ENCODE measurements around the gene SLC39A9.
"Not testable (repeated sequence)": the region's sequence is repeated elsewhere in the genome, so short reads cannot be mapped to it uniquely, and the experiment has no call there.

The SLC39A9 gene

GRCh38 chr14:69427596-69427995 lies 29.1 kb downstream of the SLC39A9 start:
- no peak for DNase-seq (ENCODE audit: low read depth)

DNA sequence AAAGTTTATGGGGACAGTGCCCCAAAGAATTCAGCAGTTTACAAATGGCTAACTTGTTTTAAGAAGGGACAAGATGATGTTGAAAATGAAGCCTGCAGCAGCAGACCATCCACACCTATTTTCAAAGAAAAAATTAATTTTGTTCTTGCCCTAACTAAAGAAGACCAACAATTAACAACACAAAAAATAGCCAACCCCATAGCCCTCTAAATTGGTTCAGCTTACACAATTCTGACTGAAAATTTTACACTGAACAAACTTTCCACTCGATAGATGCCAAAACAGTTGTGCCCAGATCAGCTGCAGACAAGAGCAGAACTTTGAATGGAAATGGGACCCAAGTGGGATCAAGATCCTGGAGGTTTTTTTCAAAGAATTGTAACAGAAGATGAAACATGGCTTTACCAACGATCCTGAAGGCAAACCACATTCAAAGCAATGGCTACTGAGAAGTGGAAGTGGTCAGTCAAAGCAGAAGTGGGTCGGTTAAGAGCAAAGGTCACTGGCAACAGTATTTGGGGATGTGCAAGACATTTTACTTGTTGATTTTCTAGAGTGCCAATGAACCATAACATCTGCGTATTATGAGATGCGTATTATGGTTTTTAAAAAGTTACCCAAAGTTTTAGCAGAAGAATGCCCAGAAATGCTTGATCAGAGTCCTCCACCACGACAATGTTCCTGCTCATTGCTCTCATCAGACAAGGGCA lies 30.0 kb downstream of the SLC39A9 start:
- no peak for DNase-seq (ENCODE audit: low read depth)

DNA sequence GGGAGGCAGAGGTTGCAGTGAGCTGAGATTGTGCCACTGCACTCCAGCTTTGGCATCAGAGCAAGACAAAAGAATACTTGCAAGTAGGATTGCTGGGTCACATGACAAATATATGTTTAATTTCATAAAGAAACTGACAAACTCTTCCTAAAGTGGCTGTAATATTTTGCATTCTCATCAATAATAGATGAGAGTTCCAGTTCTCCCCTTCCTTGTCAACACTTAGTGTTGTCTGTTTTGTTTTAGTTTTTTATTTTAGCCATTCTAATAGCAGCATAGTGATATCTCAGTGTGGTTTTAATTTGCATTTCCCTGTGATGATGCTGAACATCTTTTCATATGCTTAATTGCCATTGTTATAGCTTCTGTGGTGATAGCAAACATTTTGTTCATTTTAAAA lies 31.2 kb downstream of the SLC39A9 start:
- DNase-seq (ENCODE audit: low read depth), result no peak

DNA sequence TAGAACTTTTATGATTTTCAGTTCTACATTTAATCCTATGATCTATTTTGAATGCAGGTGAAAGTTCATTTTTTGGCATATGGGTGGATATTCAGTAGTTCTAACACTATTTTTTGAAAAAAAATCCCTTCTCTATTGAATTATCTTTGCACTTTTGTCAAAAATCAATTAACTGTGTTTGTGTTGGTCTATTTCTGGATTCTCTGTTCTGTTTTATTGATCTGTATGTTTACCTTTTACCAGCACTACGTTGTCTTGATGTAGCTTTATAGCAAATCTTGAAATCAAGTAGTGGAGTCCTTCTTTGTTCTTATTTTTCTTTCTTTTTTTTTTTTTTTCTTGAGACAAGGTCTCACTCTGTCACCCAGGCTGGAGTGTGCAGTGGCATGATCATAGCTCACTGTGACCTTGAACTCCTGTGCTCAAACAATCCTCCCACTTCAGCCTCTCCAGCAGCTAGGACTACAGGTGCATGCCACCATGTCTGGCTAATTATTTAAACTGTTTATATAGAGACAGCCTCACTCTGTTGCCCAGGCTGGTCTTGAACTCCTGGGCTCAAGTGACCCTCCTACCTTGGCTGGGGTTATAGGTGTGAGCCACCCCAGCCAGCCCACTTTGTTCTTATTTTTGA lies 31.9 kb downstream of the SLC39A9 start:
- DNase-seq (ENCODE audit: low read depth), result no peak

DNA sequence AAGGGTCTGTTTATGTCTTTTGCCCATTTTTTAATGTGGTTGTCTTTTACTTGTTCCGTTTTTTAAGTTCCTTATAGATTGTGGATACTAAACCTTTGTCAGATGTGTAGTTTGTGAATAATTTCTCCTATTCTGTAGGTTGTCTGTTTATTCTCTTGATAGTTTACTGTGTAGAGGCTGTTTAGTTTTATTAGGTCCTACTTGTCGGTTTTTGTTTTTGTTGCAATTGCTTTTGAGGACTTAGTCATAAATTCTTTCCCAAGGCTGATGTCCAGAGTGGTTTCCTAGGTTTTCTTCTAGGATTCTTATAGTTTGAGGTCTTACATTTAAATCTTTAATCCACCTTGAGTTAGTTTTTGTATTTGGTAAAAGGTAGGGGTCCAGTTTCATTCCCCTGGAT lies 33.9 kb downstream of the SLC39A9 start:
- no peak for DNase-seq (ENCODE audit: low read depth)

DNA sequence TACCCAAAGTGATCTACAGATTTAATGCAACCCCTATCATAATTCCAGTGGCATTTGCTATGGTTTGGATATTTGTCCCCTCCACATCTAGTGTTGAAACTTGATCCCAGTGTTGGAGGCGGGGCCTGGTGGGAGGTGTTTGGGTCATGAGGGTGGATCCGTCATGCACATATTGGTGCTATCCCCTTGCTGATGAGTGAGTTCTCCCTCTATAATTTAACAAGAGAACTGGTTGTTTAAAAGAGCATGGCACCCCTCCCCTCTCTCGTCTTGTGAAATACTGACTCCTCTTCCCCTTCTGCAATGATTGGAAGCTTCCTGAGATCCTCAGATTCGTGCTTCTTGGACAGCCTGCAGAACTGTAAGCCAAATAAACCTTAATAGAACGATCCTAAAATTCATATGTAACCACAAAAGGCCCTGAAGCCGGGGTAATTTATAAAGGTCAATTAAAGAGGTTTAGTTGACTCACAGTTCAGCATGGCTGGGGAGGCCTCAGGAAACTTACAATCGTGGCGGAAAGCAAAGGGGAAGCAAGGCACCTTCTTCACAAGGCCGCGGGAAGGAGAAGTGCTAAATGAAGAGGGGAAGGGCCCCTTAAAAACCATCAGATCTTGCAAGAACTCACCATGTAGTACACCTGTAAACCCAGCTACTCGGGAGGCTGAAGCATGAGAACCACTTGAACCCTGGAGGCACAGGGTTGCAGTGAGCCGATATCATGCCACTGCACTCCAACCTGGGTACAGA lies 41.2 kb downstream of the SLC39A9 start:
- no peak for DNase-seq (ENCODE audit: low read depth)

DNA sequence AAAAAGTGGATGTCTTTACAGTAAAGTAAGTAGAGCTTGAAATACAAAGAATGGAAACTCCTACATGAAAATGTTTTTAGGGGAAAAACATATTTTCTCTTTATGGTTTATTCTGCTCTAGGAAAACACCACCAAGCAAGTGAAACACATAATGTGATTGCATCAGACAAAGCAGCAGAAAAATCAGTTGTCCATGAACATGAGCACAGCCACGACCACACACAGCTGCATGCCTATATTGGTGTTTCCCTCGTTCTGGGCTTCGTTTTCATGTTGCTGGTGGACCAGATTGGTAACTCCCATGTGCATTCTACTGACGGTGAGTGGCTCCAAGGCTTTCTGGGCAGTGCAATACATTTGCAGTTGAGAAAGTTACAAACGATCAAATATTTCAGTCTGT lies 43.5 kb downstream of the SLC39A9 start:
- DNase-seq (ENCODE audit: low read depth), result no peak

DNA sequence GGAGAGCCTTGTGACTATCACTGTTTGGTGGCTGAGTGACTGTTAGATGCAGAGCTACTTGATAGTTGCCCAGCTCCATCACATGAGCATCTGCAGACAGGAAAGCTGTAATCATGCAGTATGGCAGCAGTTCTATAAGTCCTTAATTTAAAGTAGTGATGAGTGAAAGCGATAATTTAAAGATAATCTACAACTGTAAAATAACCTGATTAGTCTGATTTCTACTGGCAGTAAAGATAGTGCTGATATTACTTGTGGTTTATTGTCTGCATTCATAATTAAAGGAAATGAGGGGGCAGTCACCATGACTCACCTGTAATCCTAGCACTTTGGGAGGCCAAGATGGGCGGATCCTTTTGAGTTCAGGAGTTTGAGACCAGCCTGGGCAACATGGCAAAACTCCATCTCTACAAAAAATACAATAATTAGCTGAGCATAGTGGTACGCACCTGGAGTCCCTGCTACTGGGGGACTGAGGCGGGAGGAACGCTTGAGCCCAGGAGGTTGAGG lies 44.9 kb downstream of the SLC39A9 start:
- DNase-seq (ENCODE audit: low read depth), result no peak

- DNase-seq (ENCODE audit: low read depth), result no peak
These were observed 50.7 kb downstream of the SLC39A9 start for GRCh38 chr14:69449216-69449615.

- no peak for DNase-seq (ENCODE audit: low read depth)
These were observed 53.4 kb downstream of the SLC39A9 start for GRCh38 chr14:69451941-69452340.

DNA sequence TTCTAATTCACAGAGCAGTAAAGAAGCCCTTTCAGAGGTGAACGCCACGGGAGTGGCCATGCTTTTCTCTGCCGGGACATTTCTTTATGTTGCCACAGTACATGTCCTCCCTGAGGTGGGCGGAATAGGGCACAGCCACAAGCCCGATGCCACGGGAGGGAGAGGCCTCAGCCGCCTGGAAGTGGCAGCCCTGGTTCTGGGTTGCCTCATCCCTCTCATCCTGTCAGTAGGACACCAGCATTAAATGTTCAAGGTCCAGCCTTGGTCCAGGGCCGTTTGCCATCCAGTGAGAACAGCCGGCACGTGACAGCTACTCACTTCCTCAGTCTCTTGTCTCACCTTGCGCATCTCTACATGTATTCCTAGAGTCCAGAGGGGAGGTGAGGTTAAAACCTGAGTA lies 59.9 kb downstream of the SLC39A9 start:
- no peak for DNase-seq (ENCODE audit: low read depth)

- no peak for DNase-seq (ENCODE audit: low read depth)
These were observed 60.6 kb downstream of the SLC39A9 start for GRCh38 chr14:69459122-69459521.

DNA sequence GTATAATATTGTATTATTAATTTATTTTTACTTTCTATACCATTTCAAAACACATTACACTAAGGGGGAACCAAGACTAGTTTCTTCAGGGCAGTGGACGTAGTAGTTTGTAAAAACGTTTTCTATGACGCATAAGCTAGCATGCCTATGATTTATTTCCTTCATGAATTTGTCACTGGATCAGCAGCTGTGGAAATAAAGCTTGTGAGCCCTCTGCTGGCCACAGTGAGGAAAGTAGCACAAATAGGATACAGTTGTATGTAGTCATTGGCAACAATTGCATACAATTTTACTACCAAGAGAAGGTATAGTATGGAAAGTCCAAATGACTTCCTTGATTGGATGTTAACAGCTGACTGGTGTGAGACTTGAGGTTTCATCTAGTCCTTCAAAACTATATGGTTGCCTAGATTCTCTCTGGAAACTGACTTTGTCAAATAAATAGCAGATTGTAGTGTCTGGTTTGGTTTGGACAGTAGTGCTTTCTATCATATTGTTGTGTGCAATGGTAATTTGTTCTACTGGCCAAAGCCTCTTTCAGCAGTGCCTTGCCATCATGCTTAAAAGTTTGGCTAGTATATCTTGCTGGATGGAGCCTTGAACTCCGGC lies 61.7 kb downstream of the SLC39A9 start:
- peak; percentile 42 for DNase-seq (ENCODE audit: low read depth)

- DNase-seq (ENCODE audit: low read depth), result no peak
These were observed 65.9 kb downstream of the SLC39A9 start for GRCh38 chr14:69464379-69464778.

- DNase-seq (ENCODE audit: low read depth), result no peak
These were observed 66.3 kb downstream of the SLC39A9 start for GRCh38 chr14:69464829-69465228.

- no peak for DNase-seq (ENCODE audit: low read depth)
These were observed 70.5 kb downstream of the SLC39A9 start for GRCh38 chr14:69468949-69469348.

DNA sequence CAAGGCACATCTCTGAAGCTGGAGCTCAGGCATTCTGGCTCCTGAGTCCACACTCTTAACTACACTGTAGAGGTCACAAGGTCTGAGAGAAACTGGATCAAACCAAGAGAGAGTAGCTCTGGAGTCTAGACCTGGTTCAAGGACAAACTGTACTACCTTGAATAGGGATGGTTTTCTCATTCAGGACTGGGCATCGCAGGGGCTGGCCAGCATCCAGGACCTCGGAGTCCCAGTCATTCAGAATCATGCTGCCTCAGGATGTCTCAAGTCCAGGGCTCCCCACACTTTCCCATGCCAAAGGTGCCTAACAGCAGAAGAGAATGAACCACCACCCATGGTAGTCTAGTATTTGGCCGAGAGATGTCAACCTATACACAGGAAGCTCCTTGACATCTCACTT lies 72.9 kb downstream of the SLC39A9 start:
- DNase-seq (ENCODE audit: low read depth), result no peak

DNA sequence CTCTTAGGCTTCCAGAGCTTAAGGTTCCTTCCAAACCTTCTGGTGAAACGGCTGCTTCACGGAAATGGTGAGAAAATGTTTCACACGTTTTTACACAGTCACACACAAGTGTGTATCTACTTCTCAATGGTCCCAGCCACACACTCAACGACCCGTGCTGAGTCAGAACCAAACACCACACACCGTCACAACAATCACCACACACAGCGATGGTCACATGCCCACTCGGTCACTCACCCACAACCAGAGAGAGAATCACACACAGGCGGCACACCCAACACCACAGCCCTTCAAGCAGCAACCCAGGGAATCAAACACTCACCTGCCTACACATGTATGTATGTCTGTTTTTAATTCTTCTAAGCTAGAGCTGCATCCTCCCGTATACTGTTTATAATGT lies 73.4 kb downstream of the SLC39A9 start:
- no peak for DNase-seq (ENCODE audit: low read depth)

DNA sequence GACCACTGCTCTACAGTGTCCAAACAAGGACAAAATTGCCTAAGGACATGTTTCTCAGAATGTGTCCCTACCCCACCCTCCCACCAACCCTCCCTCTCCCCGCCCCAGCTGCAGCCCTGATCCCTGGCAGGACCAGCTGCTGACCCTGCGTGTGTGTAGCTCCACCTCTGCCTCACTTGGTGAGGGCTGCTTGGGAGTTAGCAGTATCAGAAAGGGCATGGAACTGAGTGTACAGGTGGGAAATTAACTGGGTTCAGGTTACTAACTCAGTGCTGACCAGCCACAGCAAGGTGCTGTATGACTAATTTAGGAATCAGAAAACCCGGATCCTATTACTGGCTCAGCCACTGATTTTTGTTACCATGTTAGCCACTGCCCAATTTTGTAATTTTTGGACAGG lies 74.8 kb downstream of the SLC39A9 start:
- DNase-seq (ENCODE audit: low read depth), result no peak

GRCh38 chr14:69473946-69474345 lies 75.5 kb downstream of the SLC39A9 start:
- no peak for DNase-seq (ENCODE audit: low read depth)

DNA sequence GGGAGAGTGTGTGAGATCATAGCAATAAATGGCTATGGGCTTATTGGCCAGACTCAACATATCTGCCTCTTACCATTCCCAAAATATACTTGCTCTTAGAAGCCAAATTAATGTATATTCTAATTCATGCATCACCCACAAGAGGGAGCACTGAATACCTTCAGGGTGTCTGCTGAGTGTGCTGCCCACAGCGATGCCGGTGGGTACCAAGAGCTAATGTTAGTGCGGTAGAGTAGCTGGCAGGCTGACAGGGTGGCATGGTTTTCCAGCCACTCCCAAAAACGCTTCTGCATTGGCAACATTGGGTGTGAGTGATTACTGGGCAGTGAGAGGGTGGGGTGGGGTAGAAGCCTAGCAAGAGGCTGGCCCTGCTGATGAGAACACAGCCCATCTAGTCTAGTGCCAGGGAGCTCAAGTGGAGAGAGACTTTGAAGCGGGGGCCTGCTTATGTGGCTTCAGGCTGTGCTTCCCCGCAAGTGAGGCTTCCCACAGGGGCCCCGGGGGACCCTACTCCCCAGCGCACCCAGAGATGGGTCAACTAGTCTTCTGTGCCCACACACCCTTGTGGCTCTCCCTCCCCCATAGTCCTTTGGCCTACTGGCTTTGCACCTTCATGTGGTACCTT lies 76.8 kb downstream of the SLC39A9 start:
- DNase-seq (ENCODE audit: low read depth), result no peak

DNA sequence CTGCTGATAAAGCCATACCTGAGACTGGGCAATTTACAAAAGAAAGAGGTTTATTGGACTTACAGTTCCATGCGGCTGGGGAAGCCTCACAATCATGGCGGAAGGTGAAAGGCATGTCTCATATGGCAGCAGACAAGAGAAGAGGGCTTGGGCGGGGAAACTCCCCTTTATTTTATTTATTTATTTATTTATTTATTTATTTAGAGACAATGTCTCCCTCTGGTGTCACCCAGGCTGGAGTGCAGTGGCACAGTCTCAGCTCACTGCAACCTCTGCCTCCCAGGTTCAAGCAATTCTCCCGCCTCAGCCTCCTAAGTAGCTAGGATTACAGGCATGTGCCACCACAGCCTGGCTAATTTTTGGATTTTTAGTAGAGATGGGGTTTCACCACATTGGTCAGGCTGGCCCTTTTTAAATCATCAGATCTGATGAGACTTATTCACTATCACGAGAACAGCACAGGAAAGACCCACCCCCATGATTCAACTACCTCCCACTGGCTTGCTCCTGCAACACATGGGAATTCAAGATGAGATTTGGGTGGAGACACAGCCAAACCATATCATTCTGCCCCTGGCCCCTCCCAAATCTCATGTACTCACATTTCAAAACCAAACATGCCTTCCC lies 78.4 kb downstream of the SLC39A9 start:
- DNase-seq (ENCODE audit: low read depth), result not testable (repeated sequence)

All from stimulated activated CD4-positive, alpha-beta T cell treated with anti-CD3 and anti-CD28 coated beads, Interleukin-2, amount 100 ng/mL, for 4 hours (primary cell).